ENCODE data around the gene SPOP.
A peak's percentile ranks its signal among the peaks of the same experiment; 100 is the strongest.
"Not testable (repeated sequence)": the region's sequence is repeated elsewhere in the genome, so short reads cannot be mapped to it uniquely, and the experiment has no call there.

SPOP gene

DNA sequence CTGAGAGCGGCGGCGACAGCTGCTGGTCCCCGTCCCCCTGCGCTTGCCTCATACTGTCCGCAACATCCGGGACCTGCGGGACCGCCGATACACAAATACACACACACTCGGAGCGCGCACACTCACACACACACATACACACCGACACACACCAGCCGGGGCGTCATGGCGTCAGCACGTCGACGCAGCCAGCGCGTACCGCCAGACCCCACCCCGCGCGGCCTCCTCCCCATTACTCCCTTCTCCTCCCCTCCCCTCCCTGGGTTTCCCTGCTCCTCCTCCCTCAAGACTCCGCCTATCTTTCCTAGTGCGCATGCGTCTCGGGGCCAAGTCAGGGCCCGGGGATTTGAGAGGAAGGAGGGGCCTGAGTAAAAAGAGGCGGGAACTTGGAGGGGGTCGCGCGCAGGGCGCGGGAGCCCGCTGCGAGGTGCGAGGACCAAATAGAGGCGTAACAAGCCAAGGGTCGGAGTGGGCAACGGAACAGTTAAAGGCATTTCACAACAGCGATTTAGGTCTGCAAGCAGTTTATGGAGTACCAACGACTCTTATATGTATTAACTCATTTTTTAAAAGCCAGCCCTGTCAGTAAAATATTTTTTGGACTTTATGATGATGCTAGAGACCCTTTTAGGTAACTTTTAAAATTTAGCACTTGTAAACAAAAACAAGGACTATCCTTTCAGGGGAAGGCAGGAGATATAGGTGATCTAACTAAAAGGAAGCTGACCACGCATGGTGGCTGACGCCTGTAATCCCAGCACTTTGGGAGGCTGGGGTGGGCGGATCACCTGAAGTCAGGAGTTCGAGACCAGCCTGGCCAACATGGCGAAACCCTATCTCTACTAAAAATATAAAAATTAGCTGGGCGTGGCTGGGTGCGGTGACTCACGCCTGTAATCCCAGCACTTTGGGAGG lies at the start of gene SPOP:
Gene SPOP, minus strand, starts transcription at position 165 of the 915 bp plus-strand sequence. CDS start 55,287 bp downstream, outside the sequence.
- peak; percentile 96 for DNase-seq

DNA sequence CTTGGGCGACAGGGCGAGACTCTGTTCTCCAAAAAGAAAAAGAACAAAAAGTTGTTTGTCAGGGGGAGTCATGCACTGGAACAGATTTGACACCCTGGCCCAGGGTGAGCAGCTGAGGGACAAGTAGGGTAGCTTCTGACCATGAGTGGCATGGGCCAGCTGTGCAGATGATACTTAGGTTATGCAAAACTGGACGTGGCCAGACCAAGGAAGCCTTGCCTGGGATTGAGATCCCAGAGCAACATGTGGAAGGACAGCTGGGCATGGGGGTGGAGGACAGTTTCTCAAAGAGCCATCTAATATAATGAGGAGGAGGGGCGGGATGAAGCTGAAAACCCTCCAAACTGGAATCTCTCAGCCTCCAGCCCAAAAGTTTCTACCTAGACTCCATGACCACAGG lies 49.5 kb upstream of the SPOP start:
- no peak for DNase-seq

DNA sequence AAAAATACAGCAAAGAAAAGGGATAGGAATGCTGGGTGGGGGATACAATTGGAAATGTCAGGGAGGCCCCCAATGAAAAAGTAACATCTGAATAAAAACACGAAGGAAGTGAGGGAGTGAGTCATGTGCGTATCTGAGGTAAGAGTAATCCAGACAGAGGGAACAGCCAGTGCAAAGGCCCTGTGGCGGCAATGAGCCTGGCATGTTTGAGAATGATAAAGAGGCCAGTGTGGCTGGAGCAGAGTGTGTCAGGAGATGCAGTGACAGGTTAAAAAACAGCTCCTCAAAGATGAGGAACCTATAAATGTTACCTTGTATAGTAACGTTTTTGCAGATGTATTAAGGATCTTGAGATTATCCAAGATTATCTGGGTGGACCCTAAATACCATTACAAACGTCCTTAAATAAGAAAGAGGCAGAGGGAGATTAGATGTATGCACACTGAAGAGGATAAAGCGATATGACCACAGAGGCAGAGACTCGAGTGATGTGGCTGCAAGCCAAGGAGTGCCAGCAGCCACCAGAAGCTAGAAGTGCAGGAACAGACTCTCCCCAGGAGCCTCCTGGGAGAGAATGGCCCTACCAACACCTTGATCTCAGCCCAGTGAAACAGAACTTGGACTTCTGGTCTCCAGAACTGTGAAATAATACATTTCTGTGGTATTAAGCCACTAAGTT lies 47.7 kb upstream of the SPOP start:
- DNase-seq: no peak

DNA sequence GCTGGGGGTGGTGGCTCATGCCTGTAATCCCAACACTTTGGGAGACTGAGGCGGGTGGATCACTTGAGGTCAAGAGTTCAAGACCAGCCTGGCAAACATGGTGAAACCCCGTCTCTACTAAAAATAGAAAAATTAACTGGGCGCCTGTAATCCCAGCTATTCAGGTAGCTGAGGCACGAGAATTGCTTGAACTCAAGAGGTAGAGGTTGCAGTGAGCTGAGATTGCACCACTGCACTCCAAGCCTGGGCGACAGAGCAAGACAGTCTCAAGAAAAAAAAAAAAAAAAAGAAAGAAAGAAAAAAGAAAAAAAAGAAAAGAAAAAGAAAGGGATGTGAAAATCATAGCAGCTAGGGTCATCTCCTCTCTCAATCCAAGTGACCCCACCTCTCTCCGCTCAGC lies 46.7 kb upstream of the SPOP start:
- not testable (repeated sequence) for DNase-seq

DNA sequence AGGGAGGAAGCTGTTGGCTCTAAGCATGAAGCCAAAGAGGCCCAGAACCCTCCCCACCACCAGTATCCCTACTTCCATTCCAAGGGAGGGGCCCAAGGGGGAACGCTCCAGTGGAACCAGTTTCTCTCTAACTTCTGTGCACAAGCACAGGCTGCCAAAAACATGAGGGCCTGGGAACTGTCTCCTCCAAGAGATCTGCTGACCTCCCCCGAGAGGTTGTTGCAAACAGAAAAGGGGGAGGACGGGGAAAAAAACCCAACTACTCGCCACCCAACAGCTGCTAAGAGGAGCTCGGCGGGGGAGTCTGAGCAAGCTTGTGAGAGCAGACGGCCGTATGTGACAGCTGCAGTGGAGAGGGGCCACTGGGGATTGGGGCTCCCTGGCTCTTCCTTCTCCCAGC lies 45.5 kb upstream of the SPOP start:
- no peak for DNase-seq

DNA sequence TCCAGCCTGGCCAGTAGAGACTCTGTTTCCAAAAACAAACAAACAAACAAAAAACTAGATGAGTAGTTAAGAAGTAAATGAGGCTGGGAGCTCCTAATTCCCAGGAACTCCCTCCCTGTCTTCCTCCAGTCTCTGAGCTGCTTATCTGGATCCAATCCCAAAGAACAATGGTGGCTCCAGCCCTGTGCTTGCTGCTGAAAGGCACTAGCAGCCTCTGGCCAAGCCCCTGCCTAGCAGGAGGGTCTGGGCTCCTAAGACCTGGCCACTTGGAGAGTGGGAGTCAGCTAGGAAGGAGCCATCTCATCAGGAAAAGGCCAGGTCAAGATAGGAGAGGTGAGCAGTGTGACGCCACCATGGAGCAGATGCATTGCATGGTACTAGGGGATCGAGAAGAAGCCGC lies 44.2 kb upstream of the SPOP start:
- DNase-seq: no peak

DNA sequence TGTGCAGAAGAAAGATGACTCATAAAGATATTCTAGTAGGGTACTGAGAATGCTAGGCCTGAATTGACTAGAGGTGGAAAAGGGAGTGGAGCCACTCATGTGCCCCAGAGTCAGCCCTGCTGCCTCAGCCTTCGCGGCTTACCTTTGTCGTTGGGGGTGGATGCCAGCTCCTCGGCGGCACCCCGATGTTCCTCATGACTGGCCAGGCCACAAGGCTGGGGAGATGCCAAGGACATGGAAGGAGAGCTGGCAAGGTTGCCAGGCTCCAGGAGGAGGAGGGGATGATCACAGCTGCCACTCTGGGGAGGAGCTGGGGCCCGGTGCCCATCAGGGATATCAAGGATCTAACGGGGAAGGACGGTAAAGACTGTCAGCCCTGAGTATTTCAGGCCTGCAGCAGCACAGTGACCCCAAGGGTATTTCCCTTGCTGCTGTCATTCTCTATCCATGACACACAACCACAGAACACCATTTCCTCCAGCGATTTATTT lies 39.5 kb upstream of the SPOP start:
- no peak for DNase-seq

DNA sequence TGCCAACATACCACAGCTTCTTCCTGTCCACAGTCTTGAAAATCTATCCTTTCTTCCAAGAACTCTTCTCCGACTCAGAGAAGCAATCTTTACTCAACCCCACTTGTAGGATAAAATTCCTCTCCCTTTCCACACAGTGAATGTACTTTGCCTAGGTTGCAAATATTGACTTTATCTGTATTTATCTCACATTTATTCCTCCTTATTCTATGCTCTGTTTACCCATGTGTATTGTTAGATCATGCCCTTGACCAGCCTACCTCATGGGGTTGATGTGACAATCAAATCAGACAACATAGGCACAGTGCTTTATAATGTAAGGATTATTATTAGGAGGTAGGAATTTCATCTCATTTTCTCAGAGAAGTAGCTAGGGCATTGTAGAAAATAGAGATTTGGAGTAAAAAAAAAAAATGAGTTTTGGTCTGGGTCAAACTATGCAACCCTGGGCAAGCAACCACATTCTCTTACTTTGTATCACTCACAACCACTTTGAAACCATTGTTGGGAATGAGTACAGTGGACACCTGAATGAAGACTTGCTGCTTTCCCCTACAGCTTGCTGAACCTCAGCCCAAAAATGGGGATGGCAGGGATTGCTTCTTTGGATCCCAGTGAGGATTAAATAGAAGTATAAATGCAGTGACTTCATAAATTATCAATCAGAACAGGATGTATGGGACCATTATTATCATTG lies 38.9 kb upstream of the SPOP start:
- DNase-seq: no peak

DNA sequence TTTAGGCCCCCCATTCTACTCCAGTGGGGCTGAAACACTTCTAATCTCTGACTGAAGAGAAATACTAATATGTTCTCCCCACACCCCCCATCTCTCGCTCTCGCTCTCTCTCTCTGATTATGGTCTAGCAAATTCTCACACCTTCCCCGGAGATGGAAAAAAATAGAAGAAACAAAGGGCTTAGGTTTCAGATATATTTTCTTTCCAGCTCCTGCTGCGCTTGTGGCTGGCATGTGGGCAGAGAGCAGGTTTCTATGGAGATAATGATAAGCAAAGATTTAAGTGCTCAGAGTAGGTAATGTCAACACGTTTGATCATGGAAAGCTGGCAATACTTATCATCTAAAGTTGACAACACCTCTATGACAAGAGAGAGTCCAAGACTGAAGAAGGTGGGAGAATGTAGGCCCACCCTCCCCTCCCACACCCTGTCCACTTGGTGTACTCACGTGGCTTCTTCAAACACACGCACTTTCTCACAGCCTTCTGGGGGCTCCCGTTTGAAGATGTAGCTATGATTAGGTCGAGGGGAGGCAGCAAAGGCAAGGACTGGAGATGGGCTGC lies 37.9 kb upstream of the SPOP start:
- DNase-seq: no peak

DNA sequence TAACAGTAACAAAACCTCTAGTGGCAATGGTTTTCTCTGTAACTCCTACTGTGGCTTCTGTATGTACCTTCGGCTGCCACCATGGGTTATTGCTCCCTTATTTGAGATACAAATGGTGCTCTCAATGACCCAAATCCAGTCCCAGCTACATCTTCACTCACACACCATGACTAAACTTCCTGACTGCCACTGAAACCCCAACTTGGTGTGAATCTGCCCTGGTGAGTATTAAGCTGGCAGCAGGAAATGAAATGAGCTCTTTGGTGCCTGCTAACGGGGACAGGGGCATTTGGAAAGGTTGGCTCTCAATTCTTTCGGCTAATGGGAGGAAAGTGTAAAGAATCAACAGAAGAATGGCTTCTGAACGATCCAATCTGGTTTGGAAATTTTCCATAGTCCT lies 37.3 kb upstream of the SPOP start:
- DNase-seq: no peak

DNA sequence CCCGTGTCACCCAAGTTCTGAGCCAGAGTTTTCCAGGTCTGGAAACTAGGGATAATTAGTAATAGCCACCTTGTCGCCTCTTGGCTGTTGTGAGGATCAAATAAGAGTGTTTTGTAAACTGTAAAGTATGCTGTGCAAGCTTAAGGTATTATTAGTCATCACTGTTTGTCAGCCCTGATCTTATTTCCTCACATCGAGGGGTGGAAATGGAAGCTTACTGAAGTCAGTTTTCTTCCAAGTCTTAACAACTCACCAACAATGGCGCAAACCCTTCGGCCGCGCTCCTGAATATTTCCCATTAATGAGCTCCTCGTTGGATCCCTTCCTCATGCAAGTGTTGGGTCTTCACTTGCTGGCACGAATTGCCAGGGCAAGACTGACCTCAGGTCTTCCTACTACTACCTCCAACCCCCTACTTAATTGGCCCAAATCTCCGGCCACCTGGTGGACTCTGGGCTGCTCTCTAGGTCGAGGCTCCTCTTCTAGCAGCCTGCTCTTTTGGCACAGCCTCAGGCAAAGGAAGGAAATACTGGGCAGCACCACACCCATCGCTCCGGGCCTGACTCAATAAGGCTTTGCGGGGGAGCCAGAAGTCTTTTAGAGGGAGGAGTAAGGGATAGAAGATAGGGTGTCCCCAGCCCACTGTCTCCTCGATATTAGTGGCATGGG lies 30.8 kb upstream of the SPOP start:
- no peak for DNase-seq

DNA sequence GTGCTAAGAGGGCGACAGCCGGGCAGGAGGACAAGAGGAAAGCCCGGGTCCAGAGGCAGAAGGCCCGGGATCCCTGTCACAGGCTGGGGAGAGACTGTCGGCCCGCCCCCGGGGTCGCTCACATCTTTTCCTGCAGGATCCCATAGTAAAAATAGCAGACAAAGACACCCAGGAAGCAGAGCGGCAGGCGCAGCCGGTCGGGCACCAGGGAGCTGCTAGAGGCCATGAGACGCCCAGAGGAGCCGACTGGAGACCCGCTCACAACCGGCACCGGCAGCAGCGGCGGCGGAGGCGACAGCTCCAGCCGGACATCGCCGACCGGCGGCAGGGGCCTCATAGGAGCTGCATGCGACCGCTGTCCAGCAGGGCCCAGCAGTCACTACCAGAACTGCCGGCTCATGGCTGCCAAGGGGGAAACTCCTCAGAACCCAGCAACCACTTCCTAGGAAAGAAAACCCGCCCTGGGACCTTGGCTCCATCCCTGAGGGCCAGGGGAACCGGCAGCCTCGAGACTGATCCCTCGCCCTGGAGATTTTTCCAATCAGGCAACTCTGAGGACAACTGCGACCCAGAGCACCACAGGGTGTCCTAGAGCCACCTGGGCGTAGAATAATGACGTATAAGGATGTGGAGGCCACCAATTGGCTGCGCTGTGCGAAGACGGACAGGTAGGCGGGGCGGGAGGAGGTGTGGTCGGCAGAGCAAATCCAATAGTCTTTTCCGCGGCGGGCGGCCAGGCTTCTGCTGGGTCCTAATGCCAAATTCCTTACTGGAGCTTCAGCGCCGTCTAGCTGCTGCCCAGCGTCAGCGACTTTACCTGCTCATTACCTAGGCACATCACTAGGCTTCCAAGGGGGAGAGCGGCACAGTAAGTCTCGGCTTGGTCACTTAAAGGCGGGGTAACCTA lies 30.0 kb upstream of the SPOP start, which contains the start of gene SLC35B1:
Gene SLC35B1, minus strand, starts transcription at position 357 of the 907 bp plus-strand sequence. Its CDS starts 131 bp downstream, at position 226.
- peak; percentile 96 for DNase-seq

DNA sequence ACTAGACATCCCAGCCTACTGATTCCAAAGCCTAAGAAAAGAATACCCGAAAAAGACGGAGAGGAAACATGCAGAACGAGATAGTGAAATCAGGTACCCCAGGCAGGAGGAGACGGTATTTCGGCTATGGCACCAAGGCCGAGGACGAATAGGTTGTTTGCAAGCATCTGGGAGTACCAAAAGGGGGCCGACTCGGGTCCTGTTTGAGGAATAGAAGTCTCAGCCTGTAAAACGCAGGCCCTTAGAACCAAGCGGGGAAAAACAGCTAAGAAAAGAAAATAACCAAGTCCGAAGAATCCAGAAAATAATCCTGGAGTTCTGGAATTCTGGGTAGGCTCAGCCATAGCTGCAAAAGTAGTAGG lies 29.3 kb upstream of the SPOP start:
- no peak for DNase-seq

DNA sequence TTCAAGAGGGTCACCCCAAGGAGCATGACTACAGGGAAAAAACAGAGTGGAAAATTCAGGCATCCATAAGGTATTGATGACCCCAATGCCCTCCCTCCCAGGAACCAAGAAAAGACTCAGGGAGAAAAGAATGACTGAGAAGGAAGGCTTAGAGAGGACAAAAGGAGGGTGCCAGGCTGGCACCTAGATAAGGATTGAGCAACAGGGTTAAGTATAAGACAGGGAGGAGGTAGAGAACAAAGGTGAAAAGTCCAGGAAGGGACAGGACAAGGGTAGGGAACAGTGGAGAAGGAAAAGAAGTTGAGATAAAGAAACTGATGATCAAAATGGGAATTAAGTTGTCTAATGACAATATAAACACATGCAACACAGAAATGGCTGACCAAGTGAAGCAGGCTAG lies 27.4 kb upstream of the SPOP start:
- DNase-seq: no peak

DNA sequence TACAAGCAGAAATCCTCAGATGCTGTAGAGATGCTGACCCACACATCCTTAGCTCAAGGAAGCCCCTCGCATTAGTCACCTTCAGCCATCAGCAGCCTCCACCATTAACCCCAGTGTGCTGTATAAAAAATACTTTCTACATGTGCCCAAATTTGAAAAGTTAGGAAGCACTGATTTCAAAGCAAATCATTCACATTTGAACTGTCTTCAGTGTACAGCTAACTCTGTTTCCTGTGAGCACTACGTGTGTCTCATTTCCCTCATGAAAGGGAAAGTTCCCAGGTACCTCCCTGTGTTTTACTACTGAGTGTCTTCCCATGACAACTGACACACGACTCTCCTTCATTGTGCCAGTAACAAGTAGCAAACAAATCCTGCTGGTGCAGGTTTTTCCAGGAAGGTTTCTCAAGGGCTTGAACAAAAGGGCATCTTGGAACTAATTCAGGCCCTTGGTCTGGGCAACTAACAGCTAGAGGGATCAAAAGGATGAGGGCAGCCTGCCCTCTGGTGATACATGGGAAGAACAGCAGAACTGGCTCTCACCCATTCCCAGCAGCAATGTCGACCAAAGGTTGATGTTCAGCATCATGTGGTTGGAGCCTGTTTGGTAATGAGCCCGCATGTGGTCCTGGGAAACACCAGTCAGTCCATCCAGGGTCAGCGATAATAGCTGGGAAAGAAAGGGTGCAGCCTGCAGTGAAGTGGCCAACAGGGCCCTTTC lies 25.8 kb upstream of the SPOP start:
- DNase-seq: no peak

DNA sequence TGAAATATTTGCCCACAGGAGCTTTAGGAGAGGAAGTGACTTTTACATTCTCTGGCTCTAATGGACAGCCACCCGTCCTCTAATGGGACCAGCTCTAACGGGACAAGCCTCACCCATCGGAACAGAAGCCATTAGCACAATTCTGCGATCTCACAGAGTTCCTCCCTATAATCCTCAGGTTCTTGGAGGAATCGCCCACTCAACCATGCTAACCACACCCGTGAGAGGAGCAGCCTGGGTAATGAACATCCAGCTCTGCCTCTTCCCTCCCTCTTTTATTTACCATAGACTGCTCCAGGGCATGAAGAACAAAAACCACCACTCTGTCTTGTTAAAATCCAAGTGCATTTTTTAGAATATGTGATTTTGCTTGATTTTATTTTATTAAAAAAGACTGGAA lies 23.1 kb upstream of the SPOP start:
- DNase-seq: no peak

DNA sequence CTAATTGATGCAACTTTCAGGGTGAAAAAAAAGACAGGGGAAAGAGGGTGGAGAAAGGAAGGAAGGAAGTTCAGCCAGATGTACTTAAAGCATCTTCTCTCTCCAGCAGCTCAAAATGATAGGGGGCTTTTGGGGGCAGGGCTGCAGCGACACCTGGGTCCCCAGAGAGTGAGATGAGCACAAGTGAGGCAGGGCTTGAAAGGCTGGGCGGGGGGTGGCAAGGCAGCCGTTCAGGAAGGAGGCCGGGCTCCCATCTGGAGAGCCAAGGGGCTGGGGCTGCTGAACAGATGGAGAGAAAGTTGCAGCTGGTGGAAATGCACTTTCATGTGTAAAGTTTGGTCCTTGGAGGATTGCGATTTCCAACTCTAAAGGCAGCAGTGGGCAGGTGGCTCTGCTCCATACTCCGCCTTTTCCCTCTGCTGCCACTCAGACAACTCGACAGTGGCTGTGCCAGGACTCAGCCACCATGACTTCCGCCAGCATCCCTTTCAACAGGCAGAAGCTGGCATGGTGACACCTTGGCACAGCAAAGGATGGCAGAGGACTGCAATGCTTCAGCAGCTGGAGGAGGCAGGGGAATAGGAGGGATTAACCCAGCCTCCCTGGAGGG lies 22.2 kb upstream of the SPOP start:
- DNase-seq: no peak

DNA sequence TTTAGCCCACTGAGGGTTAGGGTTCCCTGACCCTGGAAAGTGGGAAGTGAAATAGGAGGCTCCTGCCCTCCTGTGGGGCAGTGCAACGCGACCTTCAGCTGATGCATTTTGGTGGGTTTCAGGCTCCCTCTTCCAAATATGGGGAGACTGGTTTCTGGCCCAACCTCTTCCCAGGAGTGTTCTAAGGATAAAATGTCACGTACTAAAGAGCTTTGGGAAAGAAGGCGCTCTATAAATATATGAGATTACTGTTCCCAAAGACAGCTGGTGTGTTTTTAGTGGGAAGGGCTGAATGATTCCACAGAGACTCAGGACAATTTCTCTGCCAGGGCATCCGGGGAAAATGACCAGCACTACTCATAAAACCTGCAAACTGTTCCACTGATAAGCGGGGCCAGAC lies 20.1 kb upstream of the SPOP start:
- DNase-seq: no peak

DNA sequence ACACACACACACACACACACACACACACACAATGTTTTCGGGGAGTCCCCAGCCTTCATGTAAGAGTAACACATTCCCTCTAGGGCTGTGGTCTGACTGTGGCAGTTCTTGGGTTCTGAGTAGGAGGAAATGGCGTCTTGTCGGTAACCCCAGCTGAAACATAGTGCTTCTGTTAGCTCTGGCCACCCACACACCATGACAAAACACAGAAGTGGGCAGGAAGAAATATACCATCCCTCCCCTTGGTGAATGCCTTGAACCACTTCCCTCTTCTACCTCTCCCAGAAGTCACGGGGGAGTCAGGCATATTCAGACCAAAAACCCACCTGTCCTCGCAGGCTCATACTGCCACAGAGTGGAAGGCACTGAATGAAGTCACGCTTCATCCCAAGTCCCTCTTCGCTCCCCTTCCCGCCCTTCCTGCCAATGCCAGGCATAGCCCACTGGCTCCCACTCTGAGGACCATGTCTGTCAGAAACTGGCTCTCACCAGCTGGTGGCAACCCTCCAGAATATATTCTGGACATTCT lies 18.4 kb upstream of the SPOP start:
- DNase-seq: no peak

DNA sequence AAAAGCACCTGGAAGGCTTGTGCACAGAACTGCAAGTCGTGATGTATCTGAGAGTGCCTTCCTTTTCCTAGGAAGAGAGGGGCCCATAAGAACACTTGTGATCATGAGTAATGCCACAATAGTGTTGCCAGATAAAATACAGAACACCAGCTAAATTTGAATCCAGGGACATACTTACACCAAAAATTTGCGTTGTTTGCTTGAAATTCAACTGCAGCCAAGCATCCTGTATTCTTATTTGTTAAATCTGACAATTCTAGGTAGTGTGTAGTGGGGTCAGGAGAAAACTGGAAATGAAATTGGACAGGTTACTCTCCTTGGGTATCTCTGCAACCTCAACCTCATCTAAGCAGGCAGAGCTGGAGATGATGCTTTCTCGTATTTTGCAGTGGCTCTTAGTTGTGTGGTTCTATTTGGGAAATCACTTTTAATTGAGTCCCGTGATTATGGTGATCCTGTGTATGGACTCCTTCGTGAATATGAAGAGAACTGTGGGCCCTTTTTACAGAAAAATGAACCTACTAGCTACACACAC lies 17.9 kb upstream of the SPOP start:
- no peak for DNase-seq

Measured in NCI-H446 treated with DMSO at 0.1 percent for 48 hours (cell line).